K562 (cell line): ENCODE results near the gene HGFAC. TPM values are rescaled to one million over a fixed set of nuclear protein-coding genes. Genes with fewer than 3 reads are reported as not detected.

Experiments
- CHD7 ChIP-seq: fragments of 200-600 bp; sonication (generic); IDR thresholded peaks from one replicate; pipeline ENCODE4 v1.6.1; 2012; ENCODE audit warnings: mild to moderate bottlenecking, low read depth, low read length, inconsistent platforms
- ETV1 ChIP-seq: fragments of 450-650 bp; conservative IDR thresholded peaks from 2 replicates; pipeline ENCODE4 v1.6.1; 2016; ENCODE audit warnings: missing genetic modification characterization, control low read depth, low read depth, missing compliant biosample characterization
- RBBP5 ChIP-seq: fragments of 200-600 bp; sonication (generic); IDR thresholded peaks from 2 replicates; pipeline ENCODE4 v1.6.1; 2012; ENCODE audit warnings: borderline replicate concordance, mild to moderate bottlenecking, low read length, control low read depth, inconsistent platforms; ENCODE audit not compliant: insufficient read depth, poor library complexity, severe bottlenecking
- SNIP1 ChIP-seq: fragments of 450-650 bp; IDR thresholded peaks from 2 replicates; pipeline ENCODE4 v1.7.1; 2017; ENCODE audit warnings: low read depth, mild to moderate bottlenecking
- polyA plus RNA-seq, 8 experiments: library from polyadenylated mRNA; depleted of rRNA in 4 of 8; stranded (reverse) in 5 of 8; unstranded in 3 of 8; fragments of >200 nt; fragmentation: Nextera tagmentation in 2 of 8; fragmentation: Illumina TruSeq in 1 of 8; extraction: Ambion mirVana in 2 of 8; extraction: Trizol in 1 of 8; gene quantifications; 2 replicates each; pipeline versions ENCODE4 v1.2.1 to v1.2.3, GENCODE V29; 2011 to 2014; ENCODE audit warnings: inconsistent platforms in 1 of 8, missing spikeins in 1 of 8
- total RNA-seq, 7 experiments: library from RNA; depleted of rRNA in 6 of 7; stranded (reverse); fragments of >200 nt in 6 of 7; fragmentation: Illumina TruSeq in 2 of 7; extraction: Trizol in 2 of 7; gene quantifications; 2 replicates each; pipeline versions ENCODE4 v1.2.1 to v1.2.3, GENCODE V29; 2011 to 2021; ENCODE audit warnings: low replicate concordance in 1 of 7

HGFAC gene
- total and polyA plus RNA-seq, 9 of the 15 experiments (the other 6 are each of a cell fraction or from before 2014, with no cell fraction given) = 0.13 TPM; not detected in 8

- TF ChIP-seq CHD7 = no peak
- no peak for TF ChIP-seq RBBP5
- no peak for TF ChIP-seq ETV1 (tag)
- no peak for TF ChIP-seq SNIP1
Observed at GRCh38 chr4:3424522-3425095, 17.2 kb upstream of the HGFAC start (continued).
